ENCODE results near the gene SLC2A13. TPM values are rescaled to one million over a fixed set of nuclear protein-coding genes. Genes with fewer than 3 reads are reported as not detected.

The SLC2A13 gene
- total RNA-seq, 2 donors from 2014 or later = 10.3 to 12.9 TPM

DNA sequence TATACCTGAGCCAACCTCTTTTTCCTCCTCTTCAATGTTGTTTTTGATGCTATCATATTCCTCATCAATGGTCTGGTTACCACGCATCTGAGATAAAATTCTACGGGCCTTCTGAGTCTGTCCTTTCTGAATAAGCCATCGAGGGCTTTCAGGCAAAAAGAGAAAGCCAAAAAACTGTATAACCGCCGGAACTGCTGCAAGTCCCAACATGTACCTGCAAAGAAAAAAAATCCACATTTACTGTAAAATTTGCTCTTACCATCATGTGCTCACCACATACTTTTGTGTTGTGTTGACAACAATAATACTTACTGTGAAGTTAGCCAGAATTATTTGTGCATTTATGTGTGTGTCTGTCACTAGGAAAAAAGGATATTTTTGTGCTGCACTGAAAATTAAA, 77.6 kb downstream of the SLC2A13 start:
- Mint-ChIP-seq H3K4me1 (peaks cover 20% of the 10 kb centered on the region), H3K9me3 (no peaks in the 10 kb centered on the region), H3K36me3 (ENCODE audit: low read depth) (peaks cover 10% of the 10 kb centered on the region), H3K27ac (no peak overlapping the region), H3K27me3 (ENCODE audit: insufficient read depth) (no peaks in the 10 kb centered on the region), H3K4me3 (no peak overlapping the region)
- Histone ChIP-seq H3K27me3 (ENCODE audit: control insufficient read depth, insufficient read depth, low read length, poor library complexity, severe bottlenecking) (no peaks in the 10 kb centered on the region), H3K36me3 (ENCODE audit: control insufficient read depth, insufficient read depth, low read length) (no peaks in the 10 kb centered on the region), H3K9me3 (ENCODE audit: control insufficient read depth, low read length) (no peaks in the 10 kb centered on the region), H3K9ac (ENCODE audit: extremely low read depth, low read length, poor library complexity, severe bottlenecking) (no peak overlapping the region), H3K4me1 (ENCODE audit: control insufficient read depth, insufficient read depth, low read length) (peaks cover 13% of the 10 kb centered on the region), H3K4me3 (ENCODE audit: low read length) (no peak overlapping the region), H3K27ac (ENCODE audit: low read depth, low read length) (no peak overlapping the region)
- TF ChIP-seq CTCF (conservative IDR thresholded peaks at IDR 0.05) = no peak
- 82 to 95% methylated on average over 3 to 5 of the region's 5 CpGs for WGBS, 2 experiments (ENCODE audit: insufficient coverage in 1 of 2, insufficient read length in 1 of 2)
- DNase-seq = no peak

GRCh38 chr12:40022850-40023249, 83.0 kb downstream of the SLC2A13 start:
- Mint-ChIP-seq H3K27ac (no peak overlapping the region), H3K27me3 (ENCODE audit: insufficient read depth) (no peaks in the 10 kb centered on the region), H3K36me3 (ENCODE audit: low read depth) (peaks cover 6% of the 10 kb centered on the region), H3K9me3 (no peaks in the 10 kb centered on the region), H3K4me1 (peaks cover 3% of the 10 kb centered on the region), H3K4me3 (no peak overlapping the region)
- no peak for DNase-seq
- Histone ChIP-seq H3K36me3 (ENCODE audit: control insufficient read depth, insufficient read depth, low read length) (no peaks in the 10 kb centered on the region), H3K27me3 (ENCODE audit: control insufficient read depth, insufficient read depth, low read length, poor library complexity, severe bottlenecking) (no peaks in the 10 kb centered on the region), H3K4me1 (ENCODE audit: control insufficient read depth, insufficient read depth, low read length) (no peaks in the 10 kb centered on the region), H3K27ac (ENCODE audit: low read depth, low read length) (no peak overlapping the region), H3K4me3 (ENCODE audit: low read length) (no peak overlapping the region), H3K9ac (ENCODE audit: extremely low read depth, low read length, poor library complexity, severe bottlenecking) (no peak overlapping the region), H3K9me3 (ENCODE audit: control insufficient read depth, low read length) (no peaks in the 10 kb centered on the region)
- TF ChIP-seq CTCF (conservative IDR thresholded peaks at IDR 0.05) = no peak

DNA sequence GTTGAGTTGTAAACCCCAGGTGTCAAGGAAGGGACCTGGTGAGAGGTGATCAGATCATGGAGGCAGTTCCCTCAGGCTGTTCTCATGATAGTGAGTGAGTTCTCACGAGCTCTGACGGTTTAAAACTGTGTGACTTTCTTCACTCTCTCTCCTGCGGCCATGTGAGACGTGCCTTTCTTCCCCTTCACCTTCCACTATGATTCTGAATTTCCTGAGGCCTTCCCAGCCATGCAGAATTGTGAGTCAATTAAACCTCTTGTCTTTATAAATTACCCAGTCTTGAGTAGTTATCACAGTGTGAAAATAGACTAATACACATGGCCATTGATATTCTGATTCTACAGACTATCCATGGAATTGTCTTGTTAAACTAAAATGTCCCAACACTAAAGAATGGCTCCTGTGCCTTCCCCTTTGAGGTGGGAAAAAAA, 85.6 kb downstream of the SLC2A13 start:
- H3K27ac Mint-ChIP-seq = peak overlapping the region; percentile 18
- Histone ChIP-seq H3K9ac (ENCODE audit: extremely low read depth, low read length, poor library complexity, severe bottlenecking) (no peak overlapping the region), H3K27me3 (ENCODE audit: control insufficient read depth, insufficient read depth, low read length, poor library complexity, severe bottlenecking) (no peaks in the 10 kb centered on the region), H3K36me3 (ENCODE audit: control insufficient read depth, insufficient read depth, low read length) (no peaks in the 10 kb centered on the region), H3K4me1 (ENCODE audit: control insufficient read depth, insufficient read depth, low read length) (no peaks in the 10 kb centered on the region), H3K4me3 (ENCODE audit: low read length) (no peak overlapping the region), H3K27ac (ENCODE audit: low read depth, low read length) (no peak overlapping the region), H3K9me3 (ENCODE audit: control insufficient read depth, low read length) (no peaks in the 10 kb centered on the region)
- no peaks in the 10 kb centered on the region for H3K9me3 Mint-ChIP-seq
- peaks cover 6% of the 10 kb centered on the region for H3K4me1 Mint-ChIP-seq
- H3K36me3 Mint-ChIP-seq (ENCODE audit: low read depth) = no peaks in the 10 kb centered on the region
- H3K27me3 Mint-ChIP-seq (ENCODE audit: insufficient read depth) = no peaks in the 10 kb centered on the region
- TF ChIP-seq CTCF (conservative IDR thresholded peaks at IDR 0.05) = no peak
- DNase-seq = peak; percentile 55
- H3K4me3 Mint-ChIP-seq = no peak overlapping the region
- 56 to 68% methylated on average over 4 of the region's 4 CpGs for WGBS, 2 experiments (ENCODE audit: insufficient coverage in 1 of 2, insufficient read length in 1 of 2)
